ENCODE results near the gene SC5D. TPM values are rescaled to one million over a fixed set of nuclear protein-coding genes. Genes with fewer than 3 reads are reported as not detected.
A peak's percentile ranks its signal among the peaks of the same experiment; 100 is the strongest.

Gene SC5D
- polyA plus RNA-seq, 2 of the 4 experiments (the other 2 are of a cell fraction), result 18.1 to 28.1 TPM

- no peak overlapping the region for H3K4me3 ChIP-seq
- no peak for DNase-seq (ENCODE audit: low read depth in 1 of 2, low spot score in 1 of 2)
- POLR2A ChIA-PET, result no interaction called here
- no peak overlapping the region for H3K4me2 ChIP-seq
- no peak overlapping the region for H3K27ac ChIP-seq
- no peaks in the 10 kb centered on the region for H3K9me3 ChIP-seq
- ATAC-seq, result no peak
- no peak for FAIRE-seq
- H3K4me1 ChIP-seq, result no peaks in the 10 kb centered on the region
- TF ChIP-seq FOSL2 (IDR thresholded peaks at IDR 0.05) (no peak), FOSL2 (CRISPR knock-in tag; IDR thresholded peaks at IDR 0.05) (no peak), SMC3 (IDR thresholded peaks at IDR 0.05) (no peak), PHF8 (IDR thresholded peaks at IDR 0.05; ENCODE audit: borderline replicate concordance, low read depth) (no peak), NFE2L2 (conservative IDR thresholded peaks at IDR 0.05; ENCODE audit: low read length) (no peak), GATA3 (IDR thresholded peaks at IDR 0.05; ENCODE audit: borderline replicate concordance) (no peak), HOXA7 (CRISPR knock-in tag; IDR thresholded peaks at IDR 0.05) (no peak), RCOR1 (IDR thresholded peaks at IDR 0.05; ENCODE audit: low read depth, low read length) (no peak), TFCP2L1 (CRISPR knock-in tag; IDR thresholded peaks at IDR 0.05) (no peak), MAFK (IDR thresholded peaks at IDR 0.05; ENCODE audit: partially characterized antibody) (no peak), JUNB (IDR thresholded peaks at IDR 0.05) (no peak), CBX8 (IDR thresholded peaks at IDR 0.05) (no peak), BCL3 (IDR thresholded peaks at IDR 0.05) (no peak), RFX5 (IDR thresholded peaks at IDR 0.05) (no peak), CEBPB (IDR thresholded peaks at IDR 0.05) (no peak), ZC3H11A (IDR thresholded peaks at IDR 0.05) (no peak), EHF (CRISPR knock-in tag; IDR thresholded peaks at IDR 0.05) (no peak), E2F6 (IDR thresholded peaks at IDR 0.05; ENCODE audit: borderline replicate concordance, low read depth) (no peak), REST (IDR thresholded peaks at IDR 0.05) (no peak)
- CTCF ChIA-PET, result interaction anchor here (0.9 kb wide), 1 partner anchor 32 kb away, joined by 3 read pairs; no protein-coding TSS in a partner anchor
- 65% methylated on average over 4 of the region's 4 CpGs for WGBS (ENCODE audit: missing lambda C conversion rate)
Observed at GRCh38 chr11:121282886-121283502, 9.6 kb upstream of the SC5D start.

- Histone ChIP-seq H3K9me3 (peaks cover 9% of the 10 kb centered on the region; the same call in 1 of the 3 replicates), H3K4me2 (peak overlapping the region; percentile 85; the same call in 2 of the 3 replicates), H3K4me1 (no peaks in the 10 kb centered on the region; the same call in 2 of the 3 replicates), H3K27ac (no peak overlapping the region), H3K4me3 (no peak overlapping the region)
- DNase-seq (ENCODE audit: low read depth in 1 of 2, low spot score in 1 of 2) (no peak), FAIRE-seq (no peak), ATAC-seq (no peak)
- TF ChIP-seq CBX8 (IDR thresholded peaks at IDR 0.05), result peak; percentile 78
- TF ChIP-seq EP300 (IDR thresholded peaks at IDR 0.05), result no peak
- peak; percentile 81 for TF ChIP-seq RNF2 (IDR thresholded peaks at IDR 0.05; ENCODE audit: borderline replicate concordance, low read depth)
- WGBS (ENCODE audit: missing lambda C conversion rate), result 34% methylated on average over 3 of the region's 3 CpGs
- POLR2A ChIA-PET, result no interaction called here
- CTCF ChIA-PET, result interaction anchor here (1.9 kb wide), 1 partner anchor 300 kb away, joined by 6 read pairs; no protein-coding TSS in a partner anchor
Observed at GRCh38 chr11:121291319-121291718, 1.3 kb upstream of the SC5D start.
